Measurements from ENCODE around the gene FRMPD1.

Gene FRMPD1

GRCh38 chr9:37640246-37640645 is 10.5 kb upstream of the FRMPD1 start:
- H3K9ac ChIP-seq = no peak overlapping the region
- TF ChIP-seq CTCF (conservative IDR thresholded peaks at IDR 0.05; ENCODE audit: low read depth, low read length) = no peak
- no peak overlapping the region for H3K4me3 ChIP-seq (IDR thresholded peaks at IDR 0.05; ENCODE audit: insufficient read depth, low read depth, low read length)

GRCh38 chr9:37641331-37641730 is 9.4 kb upstream of the FRMPD1 start:
- H2AFZ ChIP-seq (ENCODE audit: low read depth) = no peak overlapping the region
- H3K4me2 ChIP-seq = no peak overlapping the region
- H3K27me3 ChIP-seq (ENCODE audit: insufficient read depth, low read depth) = no peaks in the 10 kb centered on the region
- no peaks in the 10 kb centered on the region for H4K20me1 ChIP-seq (ENCODE audit: insufficient read depth)
- no peaks in the 10 kb centered on the region for H3K36me3 ChIP-seq (ENCODE audit: insufficient read depth)
- no peak overlapping the region for H3K4me3 ChIP-seq (IDR thresholded peaks at IDR 0.05; ENCODE audit: insufficient read depth, low read depth, low read length)
- H3K79me2 ChIP-seq (ENCODE audit: insufficient read depth, low read depth) = no peaks in the 10 kb centered on the region
- no peaks in the 10 kb centered on the region for H3K4me1 ChIP-seq (ENCODE audit: low read depth, poor library complexity, severe bottlenecking)
- no peak for TF ChIP-seq CTCF (conservative IDR thresholded peaks at IDR 0.05; ENCODE audit: low read depth, low read length)
- no peak overlapping the region for H3K27ac ChIP-seq
- no peak overlapping the region for H3K9ac ChIP-seq

More at GRCh38 chr9:37640246-37640645, 10.5 kb upstream of the FRMPD1 start:
- H3K27me3 ChIP-seq (ENCODE audit: insufficient read depth, low read depth) = no peaks in the 10 kb centered on the region
- H3K79me2 ChIP-seq (ENCODE audit: insufficient read depth, low read depth) = no peaks in the 10 kb centered on the region
- no peak overlapping the region for H3K4me2 ChIP-seq
- no peak overlapping the region for H3K27ac ChIP-seq
- H2AFZ ChIP-seq (ENCODE audit: low read depth) = no peak overlapping the region
- H3K36me3 ChIP-seq (ENCODE audit: insufficient read depth) = no peaks in the 10 kb centered on the region
- no peaks in the 10 kb centered on the region for H3K4me1 ChIP-seq (ENCODE audit: low read depth, poor library complexity, severe bottlenecking)
- H4K20me1 ChIP-seq (ENCODE audit: insufficient read depth) = no peaks in the 10 kb centered on the region

GRCh38 chr9:37643214-37643613 is 7.5 kb upstream of the FRMPD1 start:
- no peaks in the 10 kb centered on the region for H3K79me2 ChIP-seq (ENCODE audit: insufficient read depth, low read depth)
- no peaks in the 10 kb centered on the region for H3K36me3 ChIP-seq (ENCODE audit: insufficient read depth)
- no peaks in the 10 kb centered on the region for H3K4me1 ChIP-seq (ENCODE audit: low read depth, poor library complexity, severe bottlenecking)
- no peak for TF ChIP-seq CTCF (conservative IDR thresholded peaks at IDR 0.05; ENCODE audit: low read depth, low read length)
- H3K4me2 ChIP-seq = no peak overlapping the region
- H2AFZ ChIP-seq (ENCODE audit: low read depth) = no peak overlapping the region
- no peak overlapping the region for H3K4me3 ChIP-seq (IDR thresholded peaks at IDR 0.05; ENCODE audit: insufficient read depth, low read depth, low read length)
- H3K27ac ChIP-seq = no peak overlapping the region
- H4K20me1 ChIP-seq (ENCODE audit: insufficient read depth) = no peaks in the 10 kb centered on the region
- no peaks in the 10 kb centered on the region for H3K27me3 ChIP-seq (ENCODE audit: insufficient read depth, low read depth)
- H3K9ac ChIP-seq = no peak overlapping the region

- no peak overlapping the region for H3K4me3 ChIP-seq (IDR thresholded peaks at IDR 0.05; ENCODE audit: insufficient read depth, low read depth, low read length)
- no peak overlapping the region for H3K9ac ChIP-seq
- H3K4me1 ChIP-seq (ENCODE audit: low read depth, poor library complexity, severe bottlenecking) = no peaks in the 10 kb centered on the region
- H2AFZ ChIP-seq (ENCODE audit: low read depth) = no peak overlapping the region
- no peak overlapping the region for H3K4me2 ChIP-seq
- no peaks in the 10 kb centered on the region for H3K36me3 ChIP-seq (ENCODE audit: insufficient read depth)
- no peak overlapping the region for H3K27ac ChIP-seq
- H3K79me2 ChIP-seq (ENCODE audit: insufficient read depth, low read depth) = no peaks in the 10 kb centered on the region
- H3K27me3 ChIP-seq (ENCODE audit: insufficient read depth, low read depth) = no peaks in the 10 kb centered on the region
- TF ChIP-seq CTCF (conservative IDR thresholded peaks at IDR 0.05; ENCODE audit: low read depth, low read length) = no peak
- no peaks in the 10 kb centered on the region for H4K20me1 ChIP-seq (ENCODE audit: insufficient read depth)
These were observed 4.7 kb upstream of the FRMPD1 start for GRCh38 chr9:37645903-37646506.

All from KMS-11 (cell line).